Activated T-cell treated with anti-CD3 and anti-CD28 coated beads for 48 hours (primary cell): Measurements from ENCODE around the gene GFAP.

Experiments
- DNase-seq: peaks from one replicate; pipeline ENCODE4 v3.0.0-alpha.2; 2020; ENCODE audit warnings: low read depth

The GFAP gene

GRCh38 chr17:44931376-44931775 is 16.1 kb upstream of the GFAP start:
- no peak for DNase-seq

- DNase-seq, result no peak
These were observed 15.4 kb upstream of the GFAP start for GRCh38 chr17:44930667-44931066.

GRCh38 chr17:44928950-44929720 is 13.8 kb upstream of the GFAP start:
- DNase-seq, result no peak

GRCh38 chr17:44928136-44928535 is 12.8 kb upstream of the GFAP start:
- DNase-seq, result no peak

GRCh38 chr17:44927696-44928095 is 12.4 kb upstream of the GFAP start:
- no peak for DNase-seq

- no peak for DNase-seq
These were observed 11.7 kb upstream of the GFAP start for GRCh38 chr17:44926821-44927525.

- no peak for DNase-seq
These were observed 10.7 kb upstream of the GFAP start for GRCh38 chr17:44925731-44926697.

- no peak for DNase-seq
These were observed 8.8 kb upstream of the GFAP start for GRCh38 chr17:44924107-44924544.

GRCh38 chr17:44922746-44923470 is 7.6 kb upstream of the GFAP start:
- no peak for DNase-seq

- no peak for DNase-seq
These were observed 6.8 kb upstream of the GFAP start for GRCh38 chr17:44922136-44922535.

GRCh38 chr17:44921122-44921882 is 6.0 kb upstream of the GFAP start:
- no peak for DNase-seq

- DNase-seq, result no peak
These were observed 5.3 kb upstream of the GFAP start for GRCh38 chr17:44920565-44920940.

- peak; percentile 55 for DNase-seq
These were observed 4.7 kb upstream of the GFAP start for GRCh38 chr17:44919885-44920564.

- no peak for DNase-seq
These were observed 4.1 kb upstream of the GFAP start for GRCh38 chr17:44919411-44919810.

- DNase-seq, result no peak
These were observed 2.7 kb upstream of the GFAP start for GRCh38 chr17:44918006-44918405.

- DNase-seq, result no peak
These were observed 2.2 kb upstream of the GFAP start for GRCh38 chr17:44917456-44917855.

- DNase-seq, result no peak
These were observed 1.5 kb upstream of the GFAP start for GRCh38 chr17:44916781-44917241.

- DNase-seq, result no peak
These were observed 821 bp upstream of the GFAP start for GRCh38 chr17:44915862-44916780.

GRCh38 chr17:44914698-44915271 is 515 bp downstream of the GFAP start:
- no peak for DNase-seq
